Stimulated activated naive CD8-positive, alpha-beta T cell treated with anti-CD3 and anti-CD28 coated beads, Interleukin-15, Interleukin-2, amounts not matched to agents 100 ng/mL and 50 ng/mL, for 24 hours (primary cell): Measurements from ENCODE around the gene CBX6.

Experiments
- H3K27ac Mint-ChIP-seq: one replicate; pipeline ENCODE4 v1.8.0; 2021; ENCODE audit warnings: mild to moderate bottlenecking, mixed read lengths
- H3K27me3 Mint-ChIP-seq: one replicate; pipeline ENCODE4 v1.8.0; 2021; ENCODE audit warnings: mixed read lengths
- H3K36me3 Mint-ChIP-seq: one replicate; pipeline ENCODE4 v1.8.0; 2021; ENCODE audit warnings: low read depth, mixed read lengths
- H3K4me1 Mint-ChIP-seq: one replicate; pipeline ENCODE4 v1.8.0; 2021; ENCODE audit warnings: low read depth, mixed read lengths
- H3K4me3 Mint-ChIP-seq: one replicate; pipeline ENCODE4 v1.8.0; 2021; ENCODE audit warnings: mild to moderate bottlenecking, mixed read lengths
- H3K9me3 Mint-ChIP-seq: one replicate; pipeline ENCODE4 v1.8.0; 2021; ENCODE audit warnings: mixed read lengths

CBX6 gene

GRCh38 chr22:38842512-38843200, 29.4 kb downstream of the CBX6 start:
- Mint-ChIP-seq H3K9me3 (no peaks in the 10 kb centered on the region), H3K27me3 (peaks cover 34% of the 10 kb centered on the region), H3K27ac (peak overlapping the region; percentile 65), H3K4me1 (peaks cover 15% of the 10 kb centered on the region), H3K36me3 (no peaks in the 10 kb centered on the region), H3K4me3 (peak overlapping the region; percentile 84)

GRCh38 chr22:38841635-38842034, 30.4 kb downstream of the CBX6 start:
- Mint-ChIP-seq H3K9me3 (no peaks in the 10 kb centered on the region), H3K27ac (peak overlapping the region; percentile 5), H3K4me3 (no peak overlapping the region), H3K36me3 (no peaks in the 10 kb centered on the region), H3K27me3 (peaks cover 26% of the 10 kb centered on the region), H3K4me1 (peaks cover 15% of the 10 kb centered on the region)

- Mint-ChIP-seq H3K27ac (no peak overlapping the region), H3K36me3 (no peaks in the 10 kb centered on the region), H3K4me3 (no peak overlapping the region), H3K4me1 (peaks cover 15% of the 10 kb centered on the region), H3K9me3 (no peaks in the 10 kb centered on the region), H3K27me3 (peaks cover 23% of the 10 kb centered on the region)
Observed at GRCh38 chr22:38841211-38841610, 30.8 kb downstream of the CBX6 start.

GRCh38 chr22:38840129-38840528, 31.9 kb downstream of the CBX6 start:
- peaks cover 15% of the 10 kb centered on the region for H3K4me1 Mint-ChIP-seq
- H3K27me3 Mint-ChIP-seq: peaks cover 19% of the 10 kb centered on the region
- H3K4me3 Mint-ChIP-seq: no peak overlapping the region
- no peaks in the 10 kb centered on the region for H3K9me3 Mint-ChIP-seq
- no peak overlapping the region for H3K27ac Mint-ChIP-seq
- no peaks in the 10 kb centered on the region for H3K36me3 Mint-ChIP-seq

GRCh38 chr22:38839686-38840085, 32.3 kb downstream of the CBX6 start:
- H3K36me3 Mint-ChIP-seq: no peaks in the 10 kb centered on the region

GRCh38 chr22:38837414-38837928, 34.5 kb downstream of the CBX6 start:
- Mint-ChIP-seq H3K27me3 (peaks cover 5% of the 10 kb centered on the region), H3K9me3 (no peaks in the 10 kb centered on the region), H3K36me3 (no peaks in the 10 kb centered on the region), H3K27ac (no peak overlapping the region), H3K4me3 (no peak overlapping the region), H3K4me1 (peaks cover 10% of the 10 kb centered on the region)

More at GRCh38 chr22:38839686-38840085, 32.3 kb downstream of the CBX6 start:
- Mint-ChIP-seq H3K4me3 (no peak overlapping the region), H3K27ac (no peak overlapping the region), H3K9me3 (no peaks in the 10 kb centered on the region), H3K4me1 (peaks cover 15% of the 10 kb centered on the region), H3K27me3 (peaks cover 15% of the 10 kb centered on the region)

- H3K4me1 Mint-ChIP-seq: no peaks in the 10 kb centered on the region
- H3K9me3 Mint-ChIP-seq: no peaks in the 10 kb centered on the region
- no peaks in the 10 kb centered on the region for H3K27me3 Mint-ChIP-seq
- no peak overlapping the region for H3K27ac Mint-ChIP-seq
- H3K4me3 Mint-ChIP-seq: no peak overlapping the region
- H3K36me3 Mint-ChIP-seq: no peaks in the 10 kb centered on the region
Observed at GRCh38 chr22:38835888-38836301, 36.1 kb downstream of the CBX6 start.

GRCh38 chr22:38834991-38835390, 37.0 kb downstream of the CBX6 start:
- Mint-ChIP-seq H3K27ac (no peak overlapping the region), H3K9me3 (no peaks in the 10 kb centered on the region), H3K4me3 (no peak overlapping the region), H3K27me3 (no peaks in the 10 kb centered on the region), H3K36me3 (no peaks in the 10 kb centered on the region), H3K4me1 (no peaks in the 10 kb centered on the region)

GRCh38 chr22:38834215-38834953, 37.6 kb downstream of the CBX6 start:
- no peaks in the 10 kb centered on the region for H3K36me3 Mint-ChIP-seq
- H3K27ac Mint-ChIP-seq: no peak overlapping the region
- no peaks in the 10 kb centered on the region for H3K9me3 Mint-ChIP-seq
- H3K4me1 Mint-ChIP-seq: no peaks in the 10 kb centered on the region
- no peaks in the 10 kb centered on the region for H3K27me3 Mint-ChIP-seq
- H3K4me3 Mint-ChIP-seq: no peak overlapping the region

- Mint-ChIP-seq H3K27ac (no peak overlapping the region), H3K4me3 (no peak overlapping the region), H3K9me3 (no peaks in the 10 kb centered on the region), H3K4me1 (no peaks in the 10 kb centered on the region), H3K27me3 (no peaks in the 10 kb centered on the region), H3K36me3 (no peaks in the 10 kb centered on the region)
Observed at GRCh38 chr22:38833061-38833460, 39.0 kb downstream of the CBX6 start.

GRCh38 chr22:38832005-38832978, 39.7 kb downstream of the CBX6 start:
- Mint-ChIP-seq H3K4me1 (no peaks in the 10 kb centered on the region), H3K9me3 (no peaks in the 10 kb centered on the region), H3K36me3 (no peaks in the 10 kb centered on the region), H3K27me3 (no peaks in the 10 kb centered on the region), H3K27ac (no peak overlapping the region), H3K4me3 (no peak overlapping the region)

GRCh38 chr22:38831166-38831945, 40.7 kb downstream of the CBX6 start:
- Mint-ChIP-seq H3K36me3 (no peaks in the 10 kb centered on the region), H3K27ac (no peak overlapping the region)

GRCh38 chr22:38830845-38831108, 41.2 kb downstream of the CBX6 start:
- Mint-ChIP-seq H3K4me3 (no peak overlapping the region), H3K4me1 (no peaks in the 10 kb centered on the region), H3K9me3 (no peaks in the 10 kb centered on the region)

More at GRCh38 chr22:38831166-38831945, 40.7 kb downstream of the CBX6 start:
- no peaks in the 10 kb centered on the region for H3K9me3 Mint-ChIP-seq
- H3K4me1 Mint-ChIP-seq: no peaks in the 10 kb centered on the region
- H3K27me3 Mint-ChIP-seq: no peaks in the 10 kb centered on the region
- H3K4me3 Mint-ChIP-seq: no peak overlapping the region

More at GRCh38 chr22:38830845-38831108, 41.2 kb downstream of the CBX6 start:
- no peak overlapping the region for H3K27ac Mint-ChIP-seq
- no peaks in the 10 kb centered on the region for H3K27me3 Mint-ChIP-seq
- no peaks in the 10 kb centered on the region for H3K36me3 Mint-ChIP-seq
